Bronchial epithelial cell (primary cell): ENCODE results near the gene MRTFB. TPM values are rescaled to one million over a fixed set of nuclear protein-coding genes. Genes with fewer than 3 reads are reported as not detected.

Experiments used
- DNase-seq: peaks from one replicate; pipeline ENCODE4 v3.0.0-alpha.2; 2010; ENCODE audit warnings: low read depth
- FAIRE-seq: peaks from 2 replicates; lab custom pipeline; 2011; peaks lifted over from hg19 to GRCh38; lab: Jason Lieb, UNC
- H3K27me3 ChIP-seq: 2 replicates; pipeline ENCODE4 v1.5.1; 2011; ENCODE audit warnings: low read length; ENCODE audit not compliant: control insufficient read depth, insufficient read depth
- H3K36me3 ChIP-seq: 2 replicates; pipeline ENCODE4 v1.5.1; 2011; ENCODE audit warnings: low read length; ENCODE audit not compliant: control insufficient read depth, insufficient read depth
- H3K4me3 ChIP-seq: 2 replicates; pipeline ENCODE4 v1.5.1; 2011; ENCODE audit warnings: mild to moderate bottlenecking, low read depth, low read length, control low read depth
- total RNA-seq: library from RNA; depleted of rRNA; stranded (reverse); fragments of >200 nt; gene quantifications from 2 replicates; pipeline ENCODE4 v1.2.1, GENCODE V29; 2014
- TF ChIP-seq, protein P1 (sequence below): IDR thresholded peaks from 2 replicates; pipeline ENCODE4 v1.5.1; 2011; ENCODE audit warnings: mild to moderate bottlenecking, moderate library complexity, low read length, control low read depth, inconsistent platforms; ENCODE audit not compliant: insufficient read depth, severe bottlenecking

Gene MRTFB
- total RNA-seq, 1 donor from 2014 or later = 6.8 TPM

DNA sequence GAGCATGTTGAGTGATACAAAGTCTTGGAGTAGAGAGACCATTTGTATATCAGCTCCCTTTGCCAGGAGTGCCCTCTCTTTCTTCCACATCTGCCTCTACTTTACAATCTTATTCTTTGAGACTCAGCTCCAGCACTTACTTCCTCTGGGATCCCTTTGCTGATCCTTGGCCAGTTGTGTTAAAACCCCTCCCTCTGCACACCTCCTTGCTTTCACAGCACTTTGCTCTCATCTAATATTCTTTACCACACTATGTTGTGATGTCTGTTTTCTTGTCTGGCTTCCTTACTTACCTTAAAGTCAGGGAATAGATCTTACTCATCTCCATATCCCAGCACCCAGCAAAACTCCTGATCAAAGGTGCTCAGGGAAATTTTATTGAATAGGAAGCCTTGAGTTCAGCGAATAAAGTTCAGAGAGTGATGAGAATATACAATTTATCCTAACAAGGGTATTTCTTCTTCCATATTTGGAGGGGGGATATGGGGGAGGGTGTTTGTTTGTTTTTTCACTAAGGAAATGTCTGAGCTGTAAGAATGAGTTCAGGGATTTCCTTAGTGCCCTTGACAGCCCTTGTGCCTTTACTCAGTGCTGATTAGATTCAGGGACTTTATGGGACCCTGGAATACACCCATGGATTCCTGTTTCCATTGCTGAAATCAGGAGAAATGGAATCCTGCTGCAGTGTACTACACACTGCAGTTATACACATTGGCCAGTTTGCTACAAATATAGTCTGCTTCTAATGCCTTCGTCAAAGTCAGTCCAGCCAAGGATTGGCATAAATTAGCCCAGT is 32.0 kb downstream of the MRTFB start:
- no peak for FAIRE-seq

DNA sequence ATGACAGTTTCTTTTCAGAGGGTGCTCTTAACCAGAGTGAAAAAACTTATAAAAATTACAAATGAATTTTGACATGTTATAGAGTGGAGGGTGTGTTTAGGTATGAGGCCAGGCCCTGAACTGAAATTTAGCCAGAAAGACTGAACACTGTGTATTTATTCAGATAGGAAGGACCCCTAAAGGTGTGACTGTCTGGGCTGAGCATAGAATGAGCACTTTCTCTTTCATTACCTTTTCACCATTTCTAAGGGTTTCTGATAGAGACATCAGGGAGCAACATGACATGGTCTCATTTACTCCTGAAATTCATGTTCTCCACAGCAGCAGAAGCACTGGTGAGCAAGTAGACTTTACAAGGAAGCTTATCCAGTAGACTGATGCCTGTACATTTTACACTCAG is 32.9 kb downstream of the MRTFB start:
- no peak for FAIRE-seq
- no peaks in the 10 kb centered on the region for H3K27me3 ChIP-seq
- TF ChIP-seq, protein P1, sequence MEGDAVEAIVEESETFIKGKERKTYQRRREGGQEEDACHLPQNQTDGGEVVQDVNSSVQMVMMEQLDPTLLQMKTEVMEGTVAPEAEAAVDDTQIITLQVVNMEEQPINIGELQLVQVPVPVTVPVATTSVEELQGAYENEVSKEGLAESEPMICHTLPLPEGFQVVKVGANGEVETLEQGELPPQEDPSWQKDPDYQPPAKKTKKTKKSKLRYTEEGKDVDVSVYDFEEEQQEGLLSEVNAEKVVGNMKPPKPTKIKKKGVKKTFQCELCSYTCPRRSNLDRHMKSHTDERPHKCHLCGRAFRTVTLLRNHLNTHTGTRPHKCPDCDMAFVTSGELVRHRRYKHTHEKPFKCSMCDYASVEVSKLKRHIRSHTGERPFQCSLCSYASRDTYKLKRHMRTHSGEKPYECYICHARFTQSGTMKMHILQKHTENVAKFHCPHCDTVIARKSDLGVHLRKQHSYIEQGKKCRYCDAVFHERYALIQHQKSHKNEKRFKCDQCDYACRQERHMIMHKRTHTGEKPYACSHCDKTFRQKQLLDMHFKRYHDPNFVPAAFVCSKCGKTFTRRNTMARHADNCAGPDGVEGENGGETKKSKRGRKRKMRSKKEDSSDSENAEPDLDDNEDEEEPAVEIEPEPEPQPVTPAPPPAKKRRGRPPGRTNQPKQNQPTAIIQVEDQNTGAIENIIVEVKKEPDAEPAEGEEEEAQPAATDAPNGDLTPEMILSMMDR = no peak

More for the DNA sequence above, 32.0 kb downstream of the MRTFB start:
- Histone ChIP-seq H3K27me3 (no peaks in the 10 kb centered on the region), H3K36me3 (no peaks in the 10 kb centered on the region), H3K4me3 (no peak overlapping the region)
- TF ChIP-seq, protein P1 = no peak
- DNase-seq = no peak

DNA sequence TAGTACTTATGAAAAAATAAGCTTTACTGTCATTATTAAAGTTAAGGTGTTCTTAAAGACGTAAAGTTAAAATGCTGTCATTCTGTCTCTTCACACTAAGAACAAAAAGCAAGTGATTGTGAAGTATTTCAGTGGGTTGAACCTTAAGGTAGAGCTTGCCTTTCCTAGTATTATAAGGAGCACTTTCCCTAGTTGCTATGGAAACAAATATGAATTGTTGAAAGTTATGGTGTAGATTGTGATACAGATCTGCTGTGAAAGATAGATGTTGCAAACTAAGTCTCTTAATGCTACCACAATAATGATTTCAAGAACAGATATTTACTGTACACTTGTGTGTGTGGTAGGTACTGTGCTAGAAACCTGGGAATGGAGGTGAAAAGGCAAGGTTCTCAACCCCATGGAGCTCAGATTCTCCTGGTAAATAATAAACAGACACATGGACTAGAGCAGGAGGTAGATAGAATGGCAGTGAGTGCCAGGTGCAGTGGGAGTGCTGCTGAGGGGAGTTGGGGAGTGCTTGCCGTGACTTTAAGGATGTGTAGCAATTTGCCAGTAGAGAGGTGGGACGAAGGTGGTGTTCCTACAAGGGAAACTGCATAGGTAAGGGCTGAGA is 34.7 kb downstream of the MRTFB start:
- no peak for DNase-seq
- no peak for FAIRE-seq
- no peaks in the 10 kb centered on the region for H3K36me3 ChIP-seq
- TF ChIP-seq, protein P1 = no peak
- no peaks in the 10 kb centered on the region for H3K27me3 ChIP-seq
- H3K4me3 ChIP-seq = no peak overlapping the region

More for the DNA sequence above, 32.9 kb downstream of the MRTFB start:
- DNase-seq = no peak
- Histone ChIP-seq H3K36me3 (no peaks in the 10 kb centered on the region), H3K4me3 (no peak overlapping the region)

DNA sequence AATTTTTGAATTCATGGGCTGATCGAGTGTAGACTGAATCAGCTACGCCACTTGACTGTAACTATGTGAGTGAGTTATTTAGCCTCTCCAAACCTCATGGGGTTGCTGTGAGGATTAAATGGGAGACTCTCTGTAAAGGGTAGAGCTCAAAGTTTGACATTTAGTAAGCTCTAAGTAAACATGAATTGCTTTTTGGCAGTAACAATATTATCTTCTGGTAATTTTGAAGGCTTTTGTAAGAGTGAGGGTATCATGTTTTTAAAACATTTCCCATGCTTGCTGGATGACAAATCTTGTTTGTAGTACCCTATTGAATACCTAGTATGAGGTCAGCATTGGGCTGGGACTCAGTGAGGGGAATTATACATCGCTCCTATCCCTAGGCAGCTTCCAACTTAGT is 35.3 kb downstream of the MRTFB start:
- no peaks in the 10 kb centered on the region for H3K36me3 ChIP-seq
- no peaks in the 10 kb centered on the region for H3K27me3 ChIP-seq
- no peak overlapping the region for H3K4me3 ChIP-seq
- DNase-seq (no peak), FAIRE-seq (no peak)
- TF ChIP-seq, protein P1 = no peak

DNA sequence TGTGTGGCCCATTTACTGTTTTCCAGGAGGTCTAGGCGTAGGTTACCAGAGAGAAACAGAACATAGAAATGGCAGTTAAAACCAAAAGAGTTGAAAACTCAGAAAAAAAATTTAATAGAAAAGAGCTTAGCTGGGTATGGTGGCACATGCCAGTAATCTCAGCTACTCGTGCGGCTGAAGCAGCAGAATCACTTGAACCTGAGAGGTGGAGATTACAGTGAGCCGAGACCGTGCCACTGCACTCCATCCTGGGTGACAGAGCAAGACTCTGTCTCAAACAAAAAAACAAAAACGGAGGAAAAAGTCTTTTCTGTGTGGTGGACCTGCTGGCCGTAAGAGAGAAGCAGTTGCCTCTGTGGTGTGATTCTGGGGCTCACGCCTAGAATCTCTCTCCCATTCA is 35.8 kb downstream of the MRTFB start:
- TF ChIP-seq, protein P1 = no peak
- Histone ChIP-seq H3K27me3 (no peaks in the 10 kb centered on the region), H3K4me3 (no peak overlapping the region), H3K36me3 (no peaks in the 10 kb centered on the region)
- no peak for FAIRE-seq
- DNase-seq = no peak
